ENCODE results near the gene ARAP1.

The ARAP1 gene

DNA sequence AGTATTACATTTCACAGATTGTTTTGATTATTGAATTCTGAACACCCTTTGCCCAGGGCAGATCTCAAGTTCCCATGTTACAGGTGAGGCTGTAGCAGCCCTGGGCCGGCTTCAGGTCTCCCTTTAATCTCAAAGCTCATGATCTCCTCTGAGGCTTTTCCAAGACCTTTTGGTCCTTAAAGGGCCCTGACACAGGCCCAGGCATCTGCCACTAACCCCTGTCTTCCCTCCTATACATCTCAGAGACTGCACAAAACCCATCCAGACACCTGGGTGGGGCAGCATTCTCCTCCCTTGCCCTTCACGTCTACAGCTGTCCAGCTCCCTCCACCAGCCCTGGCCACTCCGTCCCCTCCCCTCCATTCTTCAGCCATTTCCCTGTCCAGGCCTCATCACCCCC lies 115.8 kb downstream of the ARAP1 start:
- DNase-seq (ENCODE audit: low read depth), result no peak

DNA sequence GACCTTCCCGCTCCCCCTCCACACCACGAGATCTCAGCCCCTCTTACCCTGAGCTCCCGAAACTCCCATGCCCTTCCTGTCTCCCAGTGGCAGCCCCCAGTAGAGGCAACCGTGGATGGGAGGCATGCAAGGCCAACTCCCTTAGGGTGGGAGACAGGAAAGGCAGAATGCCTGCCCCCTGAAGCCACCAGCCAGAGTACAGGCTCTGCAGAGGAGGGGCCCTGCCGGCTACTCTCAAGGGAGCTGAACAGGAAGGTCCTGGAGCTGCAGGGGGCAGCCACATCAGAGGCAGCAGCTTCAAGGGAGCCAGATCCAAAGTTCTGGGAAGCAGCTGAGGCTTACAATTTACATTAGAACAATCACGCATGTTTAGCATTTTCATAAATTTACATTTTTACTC lies 116.3 kb downstream of the ARAP1 start:
- no peak for DNase-seq (ENCODE audit: low read depth)

DNA sequence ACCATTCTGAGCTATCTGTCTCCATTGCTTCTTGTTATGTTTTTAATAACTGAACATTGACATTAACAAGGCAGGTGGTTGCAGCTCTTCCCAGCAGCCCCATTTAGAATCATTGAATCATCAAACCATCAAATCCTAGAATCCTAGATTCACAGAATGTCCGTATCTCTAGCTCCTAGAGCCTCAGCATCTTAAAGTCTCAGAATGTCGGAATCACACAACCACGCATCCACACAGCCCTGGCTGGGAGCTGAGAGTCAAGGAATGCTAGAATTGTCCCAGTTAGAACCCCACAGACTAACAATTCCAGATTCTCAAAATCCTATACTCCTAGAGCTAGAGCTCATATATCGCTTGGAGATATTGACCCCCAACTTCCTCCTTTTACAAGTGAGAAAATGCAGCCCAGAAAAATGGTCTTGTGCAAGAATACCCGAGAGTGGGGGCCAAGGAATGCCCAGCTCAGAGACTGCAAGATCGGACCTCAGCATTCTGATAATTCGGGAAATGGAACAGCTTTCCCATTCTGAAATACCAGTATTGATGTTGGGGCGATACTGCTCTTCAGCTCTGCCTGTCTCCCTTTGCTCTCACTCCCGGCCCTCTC lies 116.8 kb downstream of the ARAP1 start:
- DNase-seq (ENCODE audit: low read depth), result no peak

Measured in stimulated activated CD8-positive, alpha-beta memory T cell treated with anti-CD3 and anti-CD28 coated beads, Interleukin-7, amount 100 ng/mL, for 24 hours (primary cell).